H1 (cell line): Measurements from ENCODE around the gene SNTG2. TPM values are rescaled to one million over a fixed set of nuclear protein-coding genes. Genes with fewer than 3 reads are reported as not detected.

ENCODE experiments used
- CTCF ChIA-PET: fragments of 300-600 bp; sonication (Branson Sonifier 250); formaldehyde crosslinking; loops from one replicate; lab custom pipeline; 2021; ENCODE audit not compliant: partially characterized antibody; lab: Charles Lee
- POLR2A ChIA-PET: fragments of 300-600 bp; sonication (Branson Sonifier 250); formaldehyde crosslinking; loops from one replicate; lab custom pipeline; 2021; ENCODE audit warnings: inconsistent platforms; ENCODE audit not compliant: partially characterized antibody; lab: Charles Lee
- DNase-seq, 2 experiments: peaks; one replicate each; pipeline versions ENCODE4 v3.0.0 to v3.0.0-alpha.2; 2010 to 2022; ENCODE audit warnings: low spot score in 2 of 2, low read depth in 1 of 2, mixed read lengths in 1 of 2
- FAIRE-seq: peaks from 2 replicates; lab custom pipeline; 2011; peaks lifted over from hg19 to GRCh38; lab: Jason Lieb, UNC
- H2AFZ ChIP-seq: 2 replicates; pipeline ENCODE4 v1.8.1; 2012; ENCODE audit warnings: low read length, inconsistent platforms
- H2AK5ac ChIP-seq: 2 replicates; pipeline ENCODE4 v1.6.1; 2013; ENCODE audit warnings: low read depth, low read length
- H2BK120ac ChIP-seq: replicated peaks from 2 replicates; pipeline ENCODE3; 2013; ENCODE audit warnings: low read depth, low read length, inconsistent platforms
- H2BK12ac ChIP-seq: 2 replicates; pipeline ENCODE4 v1.6.1; 2013; ENCODE audit warnings: low read depth, low read length
- H2BK15ac ChIP-seq: 2 replicates; pipeline ENCODE4 v1.6.1; 2013; ENCODE audit warnings: low read length
- H2BK20ac ChIP-seq: 2 replicates; pipeline ENCODE4 v1.6.1; 2013; ENCODE audit warnings: low read length
- H2BK5ac ChIP-seq: 2 replicates; pipeline ENCODE4 v1.6.1; 2013; ENCODE audit warnings: low read depth, low read length
- H3K14ac ChIP-seq: 2 replicates; pipeline ENCODE4 v1.6.1; 2013; ENCODE audit warnings: inconsistent platforms; ENCODE audit not compliant: insufficient read length
- H3K18ac ChIP-seq: 2 replicates; pipeline ENCODE4 v1.6.1; 2013; ENCODE audit warnings: low read length; ENCODE audit errors: extremely low read depth
- H3K23ac ChIP-seq: 2 replicates; pipeline ENCODE4 v1.6.1; 2013; ENCODE audit warnings: inconsistent platforms; ENCODE audit not compliant: insufficient read length
- H3K23me2 ChIP-seq: 2 replicates; pipeline ENCODE4 v1.6.1; 2013; ENCODE audit warnings: low read depth, low read length
- H3K27ac ChIP-seq: 2 replicates; pipeline ENCODE4 v1.6.1; 2011; ENCODE audit warnings: low read depth, low read length, inconsistent platforms
- H3K27me3 ChIP-seq, 4 experiments: replicated peaks in 1 of 4; 1 replicate in 1 of 4; 2 replicates in 3 of 4; pipeline versions ENCODE4 v1.6.1 to v1.8.1; 2011 to 2013; ENCODE audit warnings: low read length in 3 of 4, mild to moderate bottlenecking in 3 of 4, inconsistent platforms in 2 of 4, mixed read lengths in 2 of 4, moderate library complexity in 1 of 4; ENCODE audit not compliant: control insufficient read depth in 3 of 4, insufficient read depth in 3 of 4; ENCODE audit errors: extremely low read depth in 1 of 4
- H3K36me3 ChIP-seq, 4 experiments: 2 replicates each; pipeline versions ENCODE4 v1.6.1 to v1.8.1; 2011 to 2013; ENCODE audit warnings: mild to moderate bottlenecking in 4 of 4, low read length in 3 of 4, moderate library complexity in 2 of 4, control low read depth in 1 of 4, inconsistent platforms in 1 of 4; ENCODE audit not compliant: insufficient read depth in 4 of 4, control insufficient read depth in 2 of 4
- H3K4ac ChIP-seq: replicated peaks from 2 replicates; pipeline ENCODE3; 2013; ENCODE audit warnings: low read length, low read depth, mixed read lengths, inconsistent platforms; ENCODE audit not compliant: insufficient read length
- H3K4me1 ChIP-seq, 4 experiments: replicated peaks in 1 of 4; 1 replicate in 1 of 4; 2 replicates in 3 of 4; pipeline versions ENCODE4 v1.6.1 to v1.8.1; 2011 to 2013; ENCODE audit warnings: low read length in 3 of 4, inconsistent platforms in 2 of 4, mixed read lengths in 1 of 4; ENCODE audit not compliant: insufficient read depth in 4 of 4, control insufficient read depth in 3 of 4
- H3K4me2 ChIP-seq, 2 experiments: 2 replicates each; pipeline versions ENCODE4 v1.6.1 to v1.8.1; 2011 to 2013; ENCODE audit warnings: low read depth in 2 of 2, low read length in 2 of 2, control low read depth in 1 of 2, inconsistent platforms in 1 of 2, mild to moderate bottlenecking in 1 of 2; ENCODE audit not compliant: insufficient read depth in 1 of 2
- H3K4me3 ChIP-seq, 4 experiments: fragments of 200-600, 300-600 bp in 1 of 4; sonication (generic), shearing (Covaris generic), sonication (Bioruptor Twin) in 1 of 4; 2 replicates each; pipeline versions ENCODE4 v1.5.1 to v1.8.1; 2011 to 2016; ENCODE audit warnings: low read length in 4 of 4, low read depth in 3 of 4, control low read depth in 2 of 4, inconsistent platforms in 2 of 4, mild to moderate bottlenecking in 2 of 4, mixed read lengths in 1 of 4, moderate library complexity in 1 of 4; ENCODE audit not compliant: insufficient read depth in 2 of 4; ENCODE audit errors: extremely low read depth in 1 of 4
- H3K56ac ChIP-seq: replicated peaks from 2 replicates; pipeline ENCODE3; 2013; ENCODE audit warnings: low read depth, mild to moderate bottlenecking, mixed read lengths, low read length, inconsistent platforms; ENCODE audit not compliant: insufficient read length
- H3K79me1 ChIP-seq: 2 replicates; pipeline ENCODE4 v1.6.1; 2013; ENCODE audit warnings: low read depth, low read length, control low read depth
- H3K79me2 ChIP-seq, 2 experiments: 2 replicates each; pipeline versions ENCODE4 v1.6.1 to v1.8.1; 2012 to 2013; ENCODE audit warnings: low read length in 2 of 2, mild to moderate bottlenecking in 2 of 2, inconsistent platforms in 1 of 2; ENCODE audit not compliant: insufficient read depth in 2 of 2, control insufficient read depth in 1 of 2
- H3K9ac ChIP-seq, 4 experiments: replicated peaks in 1 of 4; 1 replicate in 1 of 4; 2 replicates in 3 of 4; pipeline versions ENCODE4 v1.6.1 to v1.8.1; 2011 to 2013; ENCODE audit warnings: low read depth in 3 of 4, low read length in 3 of 4, control low read depth in 2 of 4, mild to moderate bottlenecking in 2 of 4, moderate library complexity in 2 of 4, inconsistent platforms in 1 of 4; ENCODE audit errors: extremely low read depth in 1 of 4
- H3K9me3 ChIP-seq, 2 experiments: 2 replicates each; pipeline versions ENCODE4 v1.6.1 to v1.8.1; 2012 to 2013; ENCODE audit warnings: mild to moderate bottlenecking in 2 of 2, moderate library complexity in 2 of 2, control low read depth in 1 of 2, inconsistent platforms in 1 of 2, low read depth in 1 of 2, low read length in 1 of 2, mixed read lengths in 1 of 2; ENCODE audit not compliant: insufficient read depth in 2 of 2
- H4K20me1 ChIP-seq, 2 experiments: replicated peaks in 1 of 2; 2 replicates each; pipeline versions ENCODE3 to v1.8.1; 2011 to 2013; ENCODE audit warnings: inconsistent platforms in 2 of 2, low read length in 2 of 2, mild to moderate bottlenecking in 1 of 2; ENCODE audit not compliant: insufficient read depth in 2 of 2, control insufficient read depth in 1 of 2
- H4K5ac ChIP-seq: 2 replicates; pipeline ENCODE4 v1.6.1; 2013; ENCODE audit warnings: low read length, low read depth, mixed read lengths, inconsistent platforms; ENCODE audit not compliant: insufficient read length
- H4K8ac ChIP-seq: 2 replicates; pipeline ENCODE4 v1.8.0; 2013; ENCODE audit warnings: mild to moderate bottlenecking, moderate library complexity, low read length, inconsistent platforms; ENCODE audit not compliant: insufficient read depth; ENCODE audit errors: extremely low read depth
- H4K91ac ChIP-seq: replicated peaks from 2 replicates; pipeline ENCODE3; 2013; ENCODE audit warnings: low read length, mixed read lengths, inconsistent platforms; ENCODE audit not compliant: insufficient read length
- CHD2 ChIP-seq: IDR thresholded peaks from 2 replicates; pipeline ENCODE4 v1.6.1; 2012; ENCODE audit warnings: low read length, improper control_type of control experiment
- NANOG ChIP-seq: IDR thresholded peaks from 2 replicates; pipeline ENCODE4 v1.6.1; 2011; ENCODE audit warnings: low read length, low read depth, mild to moderate bottlenecking, inconsistent platforms; ENCODE audit not compliant: insufficient read depth, poor library complexity, severe bottlenecking
- RAD21 ChIP-seq, 2 experiments: IDR thresholded peaks in 1 of 2; conservative IDR thresholded peaks in 1 of 2; 2 replicates each; pipeline ENCODE4 v1.6.1; 2011; ENCODE audit warnings: low read depth in 2 of 2, low read length in 2 of 2, improper control_type of control experiment in 1 of 2, inconsistent platforms in 1 of 2, mild to moderate bottlenecking in 1 of 2, moderate library complexity in 1 of 2
- WGBS, 2 experiments: shearing (Covaris generic) in 1 of 2; methylation state at CpG; one replicate each; pipeline versions ENCODE4 v1.1.6 to v1.1.7; 2013 to 2015; ENCODE audit warnings: low lambda C conversion rate in 2 of 2, mixed read lengths in 2 of 2, inconsistent platforms in 1 of 2, low coverage in 1 of 2, missing lambda C conversion rate in 1 of 2; ENCODE audit not compliant: insufficient replicate concordance in 2 of 2, insufficient coverage in 1 of 2, insufficient read length in 1 of 2; ENCODE audit errors: extremely low coverage in 1 of 2, missing lambda C conversion rate in 1 of 2; 5-methylcytosine and 5-hydroxymethylcytosine counted together
- polyA plus RNA-seq, 7 experiments: library from polyadenylated mRNA; depleted of rRNA in 3 of 7; stranded (reverse) in 5 of 7; unstranded in 2 of 7; fragments of >200 nt in 5 of 7; fragments of 200-250 nt in 2 of 7; gene quantifications; 1 replicate in 5 of 7; 2 replicates in 1 of 7; 4 replicates in 1 of 7; pipeline versions ENCODE4 v1.2.1 to v1.2.3, GENCODE V29; 2011 to 2013; ENCODE audit warnings: missing spikeins in 2 of 7, mixed read lengths in 2 of 7
- total RNA-seq: library from RNA; stranded (reverse); fragmentation: NEBNext Ultra II Directional; extraction: Animal tissue kit (Norgen Biotek cat#: 25700); gene quantifications from 2 replicates; pipeline ENCODE4 v1.2.1, GENCODE V29; 2021

The SNTG2 gene
- total and polyA plus RNA-seq, 2 of the 8 experiments (the other 6 are each of a cell fraction or from before 2014, with no cell fraction given) = 6.6 to 18.1 TPM

DNA sequence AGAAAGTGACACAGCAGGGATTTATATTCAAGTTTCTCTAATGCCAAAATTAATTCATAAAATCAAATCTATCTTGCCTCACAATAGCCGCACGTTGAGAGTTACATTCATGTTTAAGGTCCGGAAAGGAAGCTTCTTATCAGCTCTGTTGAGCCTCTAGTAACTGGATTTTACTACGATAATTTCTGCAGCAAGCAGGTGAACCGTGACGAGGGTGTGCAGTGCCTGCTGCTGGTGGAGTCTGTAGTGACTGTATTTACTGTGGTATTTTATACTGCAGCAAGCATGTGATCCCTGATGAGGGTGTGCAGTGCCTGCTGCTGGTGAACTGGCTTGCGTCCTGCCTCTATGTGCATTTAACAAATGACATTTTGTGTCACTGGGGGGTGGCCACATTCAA lies 120.0 kb downstream of the SNTG2 start:
- FAIRE-seq (no peak), DNase-seq (no peak)
- no peaks in the 10 kb centered on the region for H3K9me3 ChIP-seq
- H3K79me1 ChIP-seq = peaks cover 2% of the 10 kb centered on the region; the same call in 1 of the 2 replicates
- no peaks in the 10 kb centered on the region for H3K27me3 ChIP-seq
- H2AK5ac ChIP-seq = no peak overlapping the region
- no peaks in the 10 kb centered on the region; a peak in 1 of 4 replicates for H3K79me2 ChIP-seq
- H4K91ac ChIP-seq = no peak overlapping the region
- no peak overlapping the region for H3K4me3 ChIP-seq
- H3K23ac ChIP-seq = no peak overlapping the region
- H2BK5ac ChIP-seq = no peak overlapping the region
- no peak overlapping the region for H3K14ac ChIP-seq
- no peak overlapping the region for H2BK12ac ChIP-seq
- no peak overlapping the region for H3K4me2 ChIP-seq
- no peak overlapping the region for H2AFZ ChIP-seq
- H3K9ac ChIP-seq = no peak overlapping the region
- TF ChIP-seq CHD2 = no peak
- 0 out of 4 replicates have a peak, but pooled peaks of 1 of the 2 experiments have one; percentile 2 for TF ChIP-seq RAD21 (IDR thresholded peaks at IDR 0.05 in 1 of 2, conservative IDR thresholded peaks at IDR 0.05 in 1 of 2; ENCODE audit: low read depth in 2 of 2, low read length in 2 of 2)
- TF ChIP-seq NANOG = no peak
- no peak overlapping the region for H2BK15ac ChIP-seq
- no peaks in the 10 kb centered on the region for H3K23me2 ChIP-seq
- H3K4me1 ChIP-seq = no peaks in the 10 kb centered on the region
- H3K4ac ChIP-seq = no peak overlapping the region
- no peak overlapping the region for H3K27ac ChIP-seq
- no peak overlapping the region for H2BK20ac ChIP-seq
- peaks cover 4 to 5% of the 10 kb centered on the region in 2 experiments for H4K20me1 ChIP-seq
- H4K5ac ChIP-seq = no peak overlapping the region
- CTCF ChIA-PET = interaction anchor here (1.2 to 1.9 kb wide), 4 partner anchors 9 to 355 kb away, joined by 3 to 5 read pairs (median 4); no protein-coding TSS in a partner anchor
- H3K56ac ChIP-seq = no peak overlapping the region
- H3K18ac ChIP-seq = no peak overlapping the region
- WGBS, 2 experiments = 93% methylated on average over 7 of the region's 7 CpGs; no CpG with 5 or more reads in 1 of the 2 experiments
- H3K36me3 ChIP-seq = peaks cover 0 to 4% (median 0%) of the 10 kb centered on the region in 4 experiments; a peak in 1 of 8 replicates
- no peak overlapping the region for H2BK120ac ChIP-seq
- no peak overlapping the region for H4K8ac ChIP-seq
- POLR2A ChIA-PET = no interaction called here
